Tracheal epithelial cell (primary cell): ENCODE results near the gene ATP1A2. TPM values are rescaled to one million over a fixed set of nuclear protein-coding genes. Genes with fewer than 3 reads are reported as not detected.

Experiments
- total RNA-seq: library from RNA; depleted of rRNA; stranded (reverse); fragments of >200 nt; gene quantifications from 2 replicates; pipeline ENCODE4 v1.2.1, GENCODE V29; 2014

The ATP1A2 gene
- total RNA-seq: not detected in 2 replicates

GRCh38 chr1:160115545-160116282 is at the start of gene ATP1A2:
TSS of gene ATP1A2 (plus strand) at chr1:160115759. CDS start at chr1:160115862, 103 bp downstream.

DNA sequence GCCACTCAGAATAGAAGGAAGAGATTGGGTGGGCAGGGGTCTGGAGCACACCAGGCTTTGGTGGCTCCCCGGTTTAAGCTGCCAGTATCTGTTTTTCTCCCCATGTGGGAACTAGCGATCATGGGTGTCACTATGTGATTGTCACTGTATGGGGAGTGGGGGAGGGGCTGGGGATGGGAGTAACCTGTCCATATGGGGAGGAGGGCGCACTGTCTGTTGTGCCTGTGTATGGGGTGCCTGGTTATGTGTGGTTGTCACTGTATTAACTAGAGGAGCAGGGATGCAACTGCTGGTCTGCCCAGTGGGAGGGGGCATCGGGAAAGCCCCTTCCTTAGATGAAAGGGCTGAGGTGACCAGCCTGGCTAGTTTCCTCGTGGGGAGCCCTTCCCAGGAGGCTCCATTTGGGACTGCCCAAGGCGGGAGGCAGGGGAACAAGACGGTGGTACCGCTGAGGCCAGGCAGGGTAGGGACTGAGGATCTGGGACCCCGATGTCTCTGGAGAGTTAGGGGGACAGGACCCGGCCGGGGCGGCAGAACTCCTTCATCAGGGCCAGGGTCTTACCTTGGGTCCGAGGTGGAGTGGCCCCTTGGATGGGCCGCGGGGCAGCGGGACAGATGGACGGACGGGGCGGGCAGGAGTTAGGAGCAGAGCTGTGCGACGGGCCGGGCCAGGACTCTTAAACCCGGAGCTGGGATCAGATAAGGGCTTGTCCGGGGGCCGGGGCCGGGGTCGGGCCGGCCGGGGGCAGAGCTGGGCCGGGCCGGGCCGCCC is 45.9 kb upstream of the ATP1A2 start, which contains the start of gene KCNJ10:
Gene KCNJ10 (minus strand): TSS at position 701 of the 772 bp plus-strand sequence. CDS start 27,628 bp downstream, outside the sequence.

DNA sequence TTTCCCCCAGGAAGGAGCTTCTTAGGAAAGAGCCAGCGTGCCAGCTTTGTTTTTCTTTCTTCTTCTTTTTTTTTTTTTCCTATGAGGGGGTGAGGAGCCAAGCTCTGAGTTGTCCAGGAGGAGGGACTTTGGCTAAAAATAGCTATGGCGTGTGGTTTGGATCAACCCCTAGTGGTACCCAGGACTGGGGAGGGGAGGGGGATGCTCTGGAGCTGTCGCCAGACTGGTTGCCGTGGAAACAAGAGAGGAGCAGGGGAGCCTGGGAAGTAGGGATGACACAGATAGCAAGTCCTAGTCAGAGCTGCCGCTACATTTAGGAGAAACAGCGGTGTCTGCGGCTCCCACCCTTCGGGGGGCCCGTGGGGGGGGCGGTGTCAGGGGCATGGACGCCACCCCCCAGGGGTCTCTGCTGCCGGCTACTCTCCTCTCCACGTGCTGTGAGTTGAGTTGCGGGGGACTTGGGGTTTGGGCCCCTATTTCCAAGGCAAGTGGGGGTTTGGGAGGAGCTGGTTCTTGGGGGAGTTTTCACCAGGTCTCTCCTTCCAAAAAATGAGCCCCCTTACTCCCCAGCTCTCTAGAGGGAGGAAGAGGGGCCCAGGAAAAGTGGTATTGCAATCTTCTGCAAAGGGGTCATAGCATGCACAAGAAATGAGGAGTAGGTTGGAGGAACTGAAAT is 34.2 kb upstream of the ATP1A2 start, which contains the start of gene KCNJ9:
Gene KCNJ9 (plus strand): TSS at position 278 of the 676 bp plus-strand sequence. CDS start 2,493 bp downstream, outside the sequence.

GRCh38 chr1:160097911-160098851 is 17.4 kb upstream of the ATP1A2 start, which contains the start of gene IGSF8:
TSS of gene IGSF8 (minus strand) at chr1:160098619. CDS start at chr1:160098472, 147 bp downstream.

GRCh38 chr1:160151303-160151702 is 35.7 kb downstream of the ATP1A2 start, which contains the start of gene ATP1A4:
TSS of gene ATP1A4 (plus strand) at chr1:160151603. CDS start at chr1:160152041, 438 bp downstream.

GRCh38 chr1:160189649-160190625 is 74.4 kb downstream of the ATP1A2 start, which contains the start of gene CASQ1:
TSS of gene CASQ1 (plus strand) at chr1:160190575. CDS start at chr1:160190752, 177 bp downstream.

Other genes starting within 250 kb of the ATP1A2 start
- 0.24 and 0.64 TPM in 2 replicates for gene CFAP45, start 215.6 kb upstream of the ATP1A2 start, total RNA-seq
- gene TAGLN2, start 190.3 kb upstream of the ATP1A2 start, total RNA-seq: 262 and 368 TPM in 2 replicates
- 8.0 and 8.7 TPM in 2 replicates for gene IGSF9, start 170.1 kb upstream of the ATP1A2 start, total RNA-seq
- 5.5 and 12.1 TPM in 2 replicates for gene SLAMF9, start 161.5 kb upstream of the ATP1A2 start, total RNA-seq
- gene PIGM, start 83.8 kb upstream of the ATP1A2 start, total RNA-seq: 1.4 and 1.9 TPM in 2 replicates
- not detected in 2 replicates for gene KCNJ10, start 45.6 kb upstream of the ATP1A2 start, total RNA-seq
- gene KCNJ9, start 34.2 kb upstream of the ATP1A2 start, total RNA-seq: under 0.01 and 0.21 TPM in 2 replicates
- 61.0 and 85.5 TPM in 2 replicates for gene IGSF8, start 17.1 kb upstream of the ATP1A2 start, total RNA-seq
- gene ATP1A4, start 35.8 kb downstream of the ATP1A2 start, total RNA-seq: not detected in 2 replicates
- not detected in 2 replicates for gene CASQ1, start 74.8 kb downstream of the ATP1A2 start, total RNA-seq
- gene PEA15, start 89.6 kb downstream of the ATP1A2 start, total RNA-seq: 33.9 and 57.8 TPM in 2 replicates
- gene DCAF8, start 146.8 kb downstream of the ATP1A2 start, total RNA-seq: 38.6 and 39.0 TPM in 2 replicates
- 29.2 and 44.3 TPM in 2 replicates for gene PEX19, start 169.4 kb downstream of the ATP1A2 start, total RNA-seq
- gene COPA, start 227.5 kb downstream of the ATP1A2 start, total RNA-seq: 87.0 and 170 TPM in 2 replicates
- gene NCSTN, start 227.6 kb downstream of the ATP1A2 start, total RNA-seq: 62.4 and 93.0 TPM in 2 replicates